PC-9 (cell line): ENCODE measurements around the gene ZSCAN30.

Experiments used
- CTCF ChIP-seq: fragments of 200-600 bp; sonication (generic); conservative IDR thresholded peaks from 2 replicates; pipeline ENCODE4 v1.6.1; 2017; ENCODE audit warnings: mixed run types, antibody characterized with exemption, mild to moderate bottlenecking, moderate library complexity
- EZH2 ChIP-seq: fragments of 200-600 bp; sonication (generic); IDR thresholded peaks from 2 replicates; pipeline ENCODE4 v1.8.0; 2017; ENCODE audit warnings: antibody characterized with exemption, low read depth

GRCh38 chr18:35276267-35276666 is 13.8 kb downstream of the ZSCAN30 start:
- TF ChIP-seq CTCF = no peak
- no peak for TF ChIP-seq EZH2
